ENCODE data around the gene PLEK. TPM values are rescaled to one million over a fixed set of nuclear protein-coding genes. Genes with fewer than 3 reads are reported as not detected.

The PLEK gene
- total RNA-seq, 1 donor from 2014 or later = not detected

DNA sequence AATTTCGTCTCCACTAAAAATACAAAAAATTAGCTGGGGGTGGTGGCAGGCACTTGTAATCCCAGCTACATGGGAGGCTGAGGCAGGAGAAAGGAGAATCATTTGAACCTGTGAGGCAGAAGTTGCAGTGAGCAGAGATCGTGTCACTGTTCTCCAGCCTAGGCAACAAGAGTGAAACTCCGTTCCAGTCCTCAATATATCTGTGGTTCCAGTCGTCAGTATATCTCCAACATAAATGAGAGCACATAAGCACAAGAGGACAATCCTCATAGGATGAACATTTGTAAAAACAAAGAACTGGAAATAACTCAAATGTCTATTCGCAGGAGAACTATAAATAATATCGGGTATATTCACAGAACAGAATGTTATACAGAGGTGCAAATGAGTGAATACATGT lies 13.1 kb upstream of the PLEK start:
- no peaks in the 10 kb centered on the region for H3K36me3 Mint-ChIP-seq (ENCODE audit: low read depth, unreplicated experiment)
- no peak for DNase-seq (ENCODE audit: low spot score)
- TF ChIP-seq, protein P1, sequence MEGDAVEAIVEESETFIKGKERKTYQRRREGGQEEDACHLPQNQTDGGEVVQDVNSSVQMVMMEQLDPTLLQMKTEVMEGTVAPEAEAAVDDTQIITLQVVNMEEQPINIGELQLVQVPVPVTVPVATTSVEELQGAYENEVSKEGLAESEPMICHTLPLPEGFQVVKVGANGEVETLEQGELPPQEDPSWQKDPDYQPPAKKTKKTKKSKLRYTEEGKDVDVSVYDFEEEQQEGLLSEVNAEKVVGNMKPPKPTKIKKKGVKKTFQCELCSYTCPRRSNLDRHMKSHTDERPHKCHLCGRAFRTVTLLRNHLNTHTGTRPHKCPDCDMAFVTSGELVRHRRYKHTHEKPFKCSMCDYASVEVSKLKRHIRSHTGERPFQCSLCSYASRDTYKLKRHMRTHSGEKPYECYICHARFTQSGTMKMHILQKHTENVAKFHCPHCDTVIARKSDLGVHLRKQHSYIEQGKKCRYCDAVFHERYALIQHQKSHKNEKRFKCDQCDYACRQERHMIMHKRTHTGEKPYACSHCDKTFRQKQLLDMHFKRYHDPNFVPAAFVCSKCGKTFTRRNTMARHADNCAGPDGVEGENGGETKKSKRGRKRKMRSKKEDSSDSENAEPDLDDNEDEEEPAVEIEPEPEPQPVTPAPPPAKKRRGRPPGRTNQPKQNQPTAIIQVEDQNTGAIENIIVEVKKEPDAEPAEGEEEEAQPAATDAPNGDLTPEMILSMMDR (IDR thresholded peaks at IDR 0.05; ENCODE audit: unreplicated experiment) = no peak
- H3K9me3 Mint-ChIP-seq (ENCODE audit: unreplicated experiment) = no peaks in the 10 kb centered on the region
- peaks cover 3% of the 10 kb centered on the region for H3K27me3 Mint-ChIP-seq (ENCODE audit: unreplicated experiment)
- no peak overlapping the region for H3K4me3 Mint-ChIP-seq (ENCODE audit: unreplicated experiment)
- no peaks in the 10 kb centered on the region for H3K4me1 Mint-ChIP-seq (ENCODE audit: unreplicated experiment)
- H3K27ac Mint-ChIP-seq (ENCODE audit: unreplicated experiment) = no peak overlapping the region

DNA sequence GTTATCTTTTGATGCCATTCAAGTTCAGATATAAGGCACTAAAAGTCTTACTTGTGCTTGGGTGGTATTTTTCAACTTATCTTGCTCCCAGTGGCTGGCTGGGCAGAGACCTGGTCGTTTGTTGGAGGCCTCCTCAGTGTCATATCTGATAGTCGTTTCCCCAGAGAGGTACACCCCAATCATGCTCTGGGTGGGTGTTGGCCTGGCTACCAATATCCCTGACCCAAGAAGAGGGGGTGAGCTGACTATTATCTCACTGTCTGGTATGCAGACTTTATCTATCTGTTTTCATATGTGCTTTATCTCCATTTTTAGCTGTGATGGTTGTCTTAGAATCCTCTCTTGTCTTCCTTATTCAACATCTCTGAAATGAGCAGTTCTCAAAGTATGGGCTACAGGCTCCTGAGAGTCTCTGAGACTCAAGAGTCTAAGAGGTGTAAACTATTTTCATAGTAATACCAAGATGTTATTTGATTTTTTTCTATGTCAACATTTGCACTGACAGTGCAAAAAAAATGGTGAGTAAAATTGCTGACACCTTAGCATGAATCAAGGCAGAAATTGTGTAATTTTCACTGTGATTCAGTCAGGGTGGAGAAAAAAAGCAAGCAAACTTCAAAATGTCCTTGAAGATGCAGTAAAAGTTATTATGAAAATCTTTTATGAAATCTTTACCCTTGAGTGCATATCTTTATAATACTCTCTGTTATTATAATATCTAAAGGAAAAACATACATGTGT lies 12.3 kb upstream of the PLEK start:
- no peaks in the 10 kb centered on the region for H3K9me3 Mint-ChIP-seq (ENCODE audit: unreplicated experiment)
- peaks cover 3% of the 10 kb centered on the region for H3K27me3 Mint-ChIP-seq (ENCODE audit: unreplicated experiment)
- TF ChIP-seq, protein P1 (IDR thresholded peaks at IDR 0.05; ENCODE audit: unreplicated experiment) = no peak
- no peak overlapping the region for H3K4me3 Mint-ChIP-seq (ENCODE audit: unreplicated experiment)
- no peak for DNase-seq (ENCODE audit: low spot score)
- H3K4me1 Mint-ChIP-seq (ENCODE audit: unreplicated experiment) = no peaks in the 10 kb centered on the region
- H3K27ac Mint-ChIP-seq (ENCODE audit: unreplicated experiment) = no peak overlapping the region
- H3K36me3 Mint-ChIP-seq (ENCODE audit: low read depth, unreplicated experiment) = no peaks in the 10 kb centered on the region

DNA sequence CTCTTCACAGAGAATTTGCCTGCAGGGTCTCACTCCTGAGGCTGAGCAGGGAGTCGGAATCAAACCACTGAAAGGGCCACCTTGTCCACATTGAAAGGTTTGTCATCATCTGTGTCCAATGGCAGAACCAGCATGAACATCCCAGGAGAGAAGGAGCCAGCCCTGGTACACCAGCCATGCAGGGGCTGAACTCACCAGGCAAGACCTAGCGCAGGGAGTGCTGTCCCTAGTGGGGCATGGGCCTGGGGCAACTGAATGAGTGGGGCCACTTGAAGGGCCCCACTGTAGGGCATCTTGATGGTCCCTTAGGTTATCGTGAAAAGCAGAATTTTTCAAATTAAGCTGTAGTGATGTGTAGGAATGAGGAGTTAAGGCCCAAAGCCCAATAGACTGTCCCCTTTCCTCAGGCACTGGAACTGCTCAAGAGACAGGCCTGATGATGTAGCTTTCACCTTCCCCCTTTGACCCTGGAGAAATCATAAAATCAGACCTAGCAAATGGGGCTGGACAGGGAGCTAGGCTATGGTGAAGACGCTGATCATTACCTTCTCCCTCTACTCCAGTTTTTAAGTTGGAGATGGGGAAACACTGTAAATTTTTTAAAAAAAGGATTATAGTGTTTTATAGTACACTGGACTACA lies 8.4 kb upstream of the PLEK start:
- Mint-ChIP-seq H3K27ac (ENCODE audit: unreplicated experiment) (no peak overlapping the region), H3K9me3 (ENCODE audit: unreplicated experiment) (no peaks in the 10 kb centered on the region), H3K4me1 (ENCODE audit: unreplicated experiment) (no peaks in the 10 kb centered on the region), H3K27me3 (ENCODE audit: unreplicated experiment) (peaks cover 4% of the 10 kb centered on the region), H3K4me3 (ENCODE audit: unreplicated experiment) (no peak overlapping the region), H3K36me3 (ENCODE audit: low read depth, unreplicated experiment) (no peaks in the 10 kb centered on the region)
- TF ChIP-seq, protein P1 (IDR thresholded peaks at IDR 0.05; ENCODE audit: unreplicated experiment) = no peak
- no peak for DNase-seq (ENCODE audit: low spot score)

DNA sequence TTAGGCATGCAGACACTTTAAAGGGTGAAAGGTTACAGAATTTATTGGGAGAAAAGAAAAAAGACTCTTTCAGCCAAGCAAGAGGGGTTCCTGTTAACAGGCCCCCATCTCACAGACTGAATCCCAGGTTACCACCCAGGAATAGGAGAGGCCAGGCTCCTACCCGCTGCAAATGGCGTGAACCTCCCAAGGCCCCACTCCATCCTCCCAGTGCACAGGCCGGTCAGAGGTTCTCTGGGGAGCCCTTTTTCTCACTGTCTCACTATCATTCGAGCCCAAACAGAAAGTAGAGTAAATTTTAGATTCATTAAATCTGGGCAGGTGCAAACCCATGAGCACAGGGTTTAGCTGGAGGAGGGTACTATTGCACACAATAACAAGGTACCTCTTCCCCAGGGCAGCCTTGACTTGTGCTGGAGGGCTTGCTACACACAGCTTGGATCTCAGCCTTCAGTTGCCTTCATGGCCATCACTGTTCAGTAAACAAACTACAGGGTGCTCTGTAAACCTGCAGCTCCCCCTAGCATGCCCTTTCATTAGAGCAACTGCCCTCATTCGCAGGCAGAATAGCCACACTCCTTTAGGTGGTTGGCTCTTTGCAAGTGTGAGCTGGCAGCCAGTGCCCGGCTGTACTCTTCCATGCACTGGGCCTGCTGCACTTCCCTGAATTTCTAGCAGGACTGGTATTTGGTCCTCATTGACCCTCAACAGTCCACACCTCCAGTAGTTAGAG lies 7.3 kb upstream of the PLEK start:
- TF ChIP-seq, protein P1 (IDR thresholded peaks at IDR 0.05; ENCODE audit: unreplicated experiment) = no peak
- DNase-seq (ENCODE audit: low spot score) = peak; percentile 57

More for the DNA sequence above, 7.3 kb upstream of the PLEK start:
- H3K27ac Mint-ChIP-seq (ENCODE audit: unreplicated experiment) = no peak overlapping the region
- H3K4me3 Mint-ChIP-seq (ENCODE audit: unreplicated experiment) = no peak overlapping the region
- no peaks in the 10 kb centered on the region for H3K36me3 Mint-ChIP-seq (ENCODE audit: low read depth, unreplicated experiment)
- no peaks in the 10 kb centered on the region for H3K4me1 Mint-ChIP-seq (ENCODE audit: unreplicated experiment)
- no peaks in the 10 kb centered on the region for H3K9me3 Mint-ChIP-seq (ENCODE audit: unreplicated experiment)
- peaks cover 4% of the 10 kb centered on the region for H3K27me3 Mint-ChIP-seq (ENCODE audit: unreplicated experiment)

All from endothelial cell (in vitro differentiated cells).